Thymus (tissue), 11 donors: ENCODE results near the gene SHH. TPM values are rescaled to one million over a fixed set of nuclear protein-coding genes. Genes with fewer than 3 reads are reported as not detected.

Source experiments
- DNase-seq, 9 donors: peaks; one replicate each; pipeline ENCODE4 v3.0.0-alpha.2; 2013; ENCODE audit warnings: low spot score in 9 of 9, low read depth in 6 of 9, missing footprints in 1 of 9
- H3K27ac ChIP-seq, 2 donors: one replicate each; pipeline ENCODE4 v1.5.1; 2013; ENCODE audit warnings: control low read depth in 1 of 2, low read depth in 1 of 2, low read length in 1 of 2, mild to moderate bottlenecking in 1 of 2, moderate library complexity in 1 of 2
- H3K27me3 ChIP-seq, 2 donors: one replicate each; pipeline ENCODE4 v1.5.1; 2013; ENCODE audit warnings: low read length in 1 of 2; ENCODE audit not compliant: control insufficient read depth in 2 of 2, insufficient read depth in 1 of 2
- H3K36me3 ChIP-seq, 2 donors: one replicate each; pipeline ENCODE4 v1.5.1; 2013; ENCODE audit warnings: low read length in 1 of 2, mild to moderate bottlenecking in 1 of 2, moderate library complexity in 1 of 2; ENCODE audit not compliant: control insufficient read depth in 2 of 2, insufficient read depth in 2 of 2
- H3K4me1 ChIP-seq, 2 donors: one replicate each; pipeline ENCODE4 v1.5.1; 2013; ENCODE audit warnings: low read length in 2 of 2; ENCODE audit not compliant: control insufficient read depth in 2 of 2, insufficient read depth in 2 of 2
- H3K4me3 ChIP-seq, 2 donors: one replicate each; pipeline ENCODE4 v1.5.1; 2013; ENCODE audit warnings: low read length in 2 of 2, control low read depth in 1 of 2, mild to moderate bottlenecking in 1 of 2
- H3K9me3 ChIP-seq, 2 donors: one replicate each; pipeline ENCODE4 v1.5.1; 2013; ENCODE audit warnings: low read length in 1 of 2, mild to moderate bottlenecking in 1 of 2; ENCODE audit not compliant: control insufficient read depth in 2 of 2, insufficient read depth in 1 of 2
- WGBS: extraction: QIAGEN DNeasy Blood & Tissue Kit; methylation state at CpG from one replicate; pipeline ENCODE4 v1.1.7; 2013; 5-methylcytosine and 5-hydroxymethylcytosine counted together
- polyA plus RNA-seq: library from polyadenylated mRNA; stranded (reverse); fragments of 200-250 nt; gene quantifications from one replicate; pipeline ENCODE4 v1.2.3, GENCODE V29; 2013
- total RNA-seq: library from RNA; stranded (reverse); fragments of 120-200 nt; gene quantifications from one replicate; pipeline ENCODE4 v1.2.4, GENCODE V29; 2013
- donor health status: healthy.

SHH gene
- total and polyA plus RNA-seq, 2 donors = 0.05 to 0.09 TPM

DNA sequence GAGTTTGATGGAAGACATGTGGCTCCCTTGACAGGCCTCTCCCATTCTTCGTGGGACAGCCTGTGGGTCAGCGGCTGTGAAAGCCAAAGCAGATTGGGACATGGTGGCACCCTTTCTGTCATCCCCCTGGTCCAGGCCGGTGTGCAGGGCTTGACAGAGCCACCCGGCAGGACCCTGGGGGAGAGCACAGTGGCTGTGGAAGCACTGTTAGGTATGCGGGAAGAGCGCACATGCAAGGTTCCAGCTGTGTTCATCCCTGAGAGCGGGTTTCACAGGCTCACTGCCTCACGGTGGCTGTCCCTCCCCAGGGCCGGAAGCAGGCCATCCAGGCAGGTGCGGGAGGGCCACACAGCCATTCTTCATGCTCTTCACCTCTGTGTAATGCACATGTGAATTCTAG, 29.8 kb downstream of the SHH start:
- 97% methylated on average over 10 of the region's 10 CpGs for WGBS
- H3K27me3 ChIP-seq = peaks cover 11 to 19% of the 10 kb centered on the region in 2 donors
- H3K27ac ChIP-seq = no peak overlapping the region
- H3K9me3 ChIP-seq = no peaks in the 10 kb centered on the region
- DNase-seq = no peak
- no peaks in the 10 kb centered on the region for H3K4me1 ChIP-seq
- H3K4me3 ChIP-seq = no peak overlapping the region
- peaks cover 52 to 55% of the 10 kb centered on the region in 2 donors for H3K36me3 ChIP-seq

DNA sequence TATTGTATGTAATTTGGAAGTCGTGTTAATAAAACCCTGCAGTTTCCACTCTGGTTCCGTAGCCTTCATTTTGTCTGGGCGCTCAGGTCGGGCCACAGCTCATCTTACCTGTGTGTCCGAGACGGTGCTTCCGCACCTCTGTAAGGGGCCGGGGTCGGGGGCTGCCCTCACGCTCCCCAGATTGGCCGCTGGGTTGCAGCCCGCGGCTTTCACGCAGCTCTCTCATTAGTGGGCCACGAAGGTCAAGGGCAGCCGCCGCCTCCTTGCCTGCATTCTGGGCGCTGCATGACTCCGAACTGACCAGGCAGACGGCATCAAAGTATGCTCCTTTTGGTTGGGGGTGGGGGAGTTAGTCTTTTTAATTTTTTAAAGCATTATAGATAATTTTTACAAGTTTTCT, 30.8 kb downstream of the SHH start:
- H3K36me3 ChIP-seq = peaks cover 62 to 65% of the 10 kb centered on the region in 2 donors
- no peaks in the 10 kb centered on the region for H3K9me3 ChIP-seq
- H3K4me3 ChIP-seq = no peak overlapping the region
- H3K27me3 ChIP-seq = peaks cover 6 to 10% of the 10 kb centered on the region in 2 donors
- no peak overlapping the region for H3K27ac ChIP-seq
- H3K4me1 ChIP-seq = no peaks in the 10 kb centered on the region
- no peak for DNase-seq
- WGBS = 98% methylated on average over 20 of the region's 20 CpGs

DNA sequence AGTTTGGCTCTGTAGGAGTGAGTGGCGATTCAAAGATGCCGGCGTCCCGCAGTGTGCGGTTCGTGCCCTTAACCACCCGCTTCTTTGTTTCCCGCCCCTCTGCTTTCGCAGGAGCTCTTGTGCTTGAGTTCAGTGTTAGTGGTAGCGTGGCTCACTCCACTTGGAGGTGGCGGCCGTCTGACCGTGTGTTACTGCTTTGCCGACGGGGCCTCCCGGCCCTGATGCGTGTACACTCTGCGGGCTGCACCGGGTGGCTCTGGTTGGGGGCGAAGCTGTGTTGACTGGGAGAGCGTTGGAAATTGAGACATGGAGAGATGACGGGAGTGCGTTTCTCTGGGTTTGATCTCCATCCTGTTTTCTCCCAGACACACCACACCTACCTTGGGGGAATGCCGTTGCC, 31.4 kb downstream of the SHH start:
- no peaks in the 10 kb centered on the region for H3K4me1 ChIP-seq
- 97% methylated on average over 24 of the region's 24 CpGs for WGBS
- no peaks in the 10 kb centered on the region for H3K9me3 ChIP-seq
- H3K27ac ChIP-seq = no peak overlapping the region
- no peak for DNase-seq
- no peak overlapping the region for H3K4me3 ChIP-seq
- H3K27me3 ChIP-seq = peaks cover 2 to 8% of the 10 kb centered on the region in 2 donors
- H3K36me3 ChIP-seq = peaks cover 67 to 71% of the 10 kb centered on the region in 2 donors

DNA sequence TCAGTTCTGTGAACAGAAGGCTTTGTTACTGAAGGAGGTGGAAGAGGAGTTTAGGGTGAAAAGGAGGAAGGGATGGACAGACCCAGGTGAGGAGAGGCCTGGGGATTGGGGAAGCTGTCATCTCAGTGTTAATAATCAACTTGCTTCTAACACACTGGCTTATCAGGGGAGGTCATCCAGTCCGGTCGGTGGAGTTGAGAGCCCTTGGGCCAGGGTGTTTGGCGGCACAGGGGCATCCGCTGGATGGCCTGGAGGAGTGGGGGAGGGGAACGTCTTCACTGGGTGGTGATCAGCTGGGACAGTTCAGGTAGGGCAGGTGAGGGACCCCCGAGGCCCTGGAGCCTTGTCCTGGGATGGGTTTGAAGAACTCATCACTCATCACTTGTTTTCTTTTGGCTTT, 33.9 kb downstream of the SHH start:
- Histone ChIP-seq H3K27ac (no peak overlapping the region), H3K4me1 (no peaks in the 10 kb centered on the region), H3K4me3 (no peak overlapping the region), H3K27me3 (no peaks in the 10 kb centered on the region), H3K9me3 (no peaks in the 10 kb centered on the region), H3K36me3 (peaks cover 81 to 84% of the 10 kb centered on the region in 2 donors)
- WGBS = 98% methylated on average over 6 of the region's 6 CpGs
- no peak for DNase-seq

DNA sequence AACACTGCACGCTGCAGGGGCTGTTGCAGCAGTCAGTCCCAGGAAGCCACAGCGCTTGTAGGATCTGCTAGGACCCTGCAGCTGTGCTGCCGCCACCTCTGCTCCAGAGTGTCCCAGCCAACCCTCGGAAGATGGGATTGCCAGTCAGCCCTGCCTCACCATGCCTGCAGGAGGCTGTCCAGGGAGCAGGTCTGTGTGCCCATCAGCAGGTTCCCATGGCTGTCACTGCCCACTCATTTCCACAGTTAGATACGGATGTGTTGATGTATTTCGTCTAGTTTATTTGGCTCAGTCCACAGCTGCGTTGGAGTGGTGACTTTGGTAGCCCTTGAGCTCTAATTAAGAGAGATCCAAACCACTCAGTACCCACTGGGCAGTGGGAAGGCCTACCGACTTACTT, 35.7 kb downstream of the SHH start:
- H3K4me3 ChIP-seq = no peak overlapping the region
- H3K4me1 ChIP-seq = no peaks in the 10 kb centered on the region
- no peak for DNase-seq
- no peaks in the 10 kb centered on the region for H3K27me3 ChIP-seq
- WGBS = 95% methylated on average over 8 of the region's 8 CpGs
- H3K9me3 ChIP-seq = no peaks in the 10 kb centered on the region
- no peak overlapping the region for H3K27ac ChIP-seq
- peaks cover 81 to 89% of the 10 kb centered on the region in 2 donors for H3K36me3 ChIP-seq

DNA sequence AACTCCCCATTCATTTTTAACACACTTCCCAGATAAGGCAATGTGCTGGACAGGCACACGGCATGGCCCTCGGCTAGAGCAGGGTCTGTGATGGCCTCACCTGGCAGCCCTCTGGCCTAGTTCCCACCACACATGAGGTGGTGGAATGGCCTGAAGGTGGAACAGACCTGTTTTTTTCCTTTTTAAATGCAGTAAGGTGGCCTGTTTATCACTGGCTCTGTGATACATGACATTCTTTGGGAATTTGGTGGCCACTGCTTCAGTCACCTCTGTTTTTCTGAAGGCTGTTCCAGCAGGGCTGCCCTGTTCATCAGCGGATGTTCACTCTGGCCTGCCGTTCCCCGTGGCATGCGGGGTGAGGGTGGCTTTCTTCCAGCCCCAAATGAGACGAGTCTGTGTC, 36.6 kb downstream of the SHH start:
- no peak for DNase-seq
- Histone ChIP-seq H3K9me3 (no peaks in the 10 kb centered on the region), H3K4me1 (no peaks in the 10 kb centered on the region), H3K4me3 (no peak overlapping the region), H3K36me3 (peaks cover 77 to 90% of the 10 kb centered on the region in 2 donors), H3K27ac (no peak overlapping the region), H3K27me3 (no peaks in the 10 kb centered on the region)
- WGBS = 98% methylated on average over 7 of the region's 7 CpGs

DNA sequence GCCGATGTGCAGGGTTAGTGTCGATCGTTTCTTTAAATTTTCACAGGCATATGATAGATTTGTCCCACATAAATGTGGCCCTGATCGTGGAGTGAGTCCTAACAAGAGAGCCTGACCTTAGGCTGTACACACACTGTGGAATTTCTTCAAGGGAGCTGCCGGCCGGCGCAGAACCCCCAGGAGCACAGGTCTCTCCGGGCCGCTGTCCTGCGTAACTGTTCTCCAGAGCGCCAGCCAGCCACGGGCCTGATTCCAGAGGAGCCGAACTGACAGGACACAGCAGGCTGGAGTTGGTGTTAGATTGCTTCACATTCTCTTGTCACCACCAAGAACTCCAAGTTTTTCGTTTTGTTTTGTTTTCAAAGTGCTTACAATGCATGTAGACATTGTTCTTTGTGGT, 37.3 kb downstream of the SHH start:
- Histone ChIP-seq H3K4me1 (no peaks in the 10 kb centered on the region), H3K27ac (no peak overlapping the region), H3K4me3 (no peak overlapping the region), H3K27me3 (no peaks in the 10 kb centered on the region), H3K36me3 (peaks cover 77 to 90% of the 10 kb centered on the region in 2 donors), H3K9me3 (no peaks in the 10 kb centered on the region)
- WGBS = 94% methylated on average over 14 of the region's 14 CpGs
- no peak for DNase-seq

DNA sequence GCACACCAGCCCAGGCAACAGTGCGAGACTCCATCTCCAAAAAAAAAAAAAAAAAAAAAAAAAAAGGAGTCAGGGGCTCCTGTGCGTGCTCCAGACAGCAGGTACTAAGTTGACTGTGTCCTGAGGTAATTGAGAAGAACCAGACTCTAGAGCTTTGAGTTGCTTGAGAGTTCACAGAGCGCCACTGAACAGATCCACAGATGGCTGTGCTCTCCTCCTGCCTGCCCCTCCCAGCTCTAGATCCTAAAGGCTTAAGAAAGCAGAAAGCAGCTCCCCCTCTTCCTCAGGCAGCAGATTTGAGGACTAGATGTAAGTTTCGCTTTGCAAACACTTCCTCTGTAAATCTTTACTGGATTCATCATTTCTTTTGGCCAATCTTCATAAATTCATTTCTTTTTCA, 38.7 kb downstream of the SHH start:
- Histone ChIP-seq H3K36me3 (peaks cover 79 to 93% of the 10 kb centered on the region in 2 donors), H3K9me3 (no peaks in the 10 kb centered on the region), H3K4me3 (no peak overlapping the region), H3K27ac (no peak overlapping the region), H3K27me3 (no peaks in the 10 kb centered on the region), H3K4me1 (no peaks in the 10 kb centered on the region)
- over 99% methylated on average over 4 of the region's 4 CpGs for WGBS
- no peak for DNase-seq

DNA sequence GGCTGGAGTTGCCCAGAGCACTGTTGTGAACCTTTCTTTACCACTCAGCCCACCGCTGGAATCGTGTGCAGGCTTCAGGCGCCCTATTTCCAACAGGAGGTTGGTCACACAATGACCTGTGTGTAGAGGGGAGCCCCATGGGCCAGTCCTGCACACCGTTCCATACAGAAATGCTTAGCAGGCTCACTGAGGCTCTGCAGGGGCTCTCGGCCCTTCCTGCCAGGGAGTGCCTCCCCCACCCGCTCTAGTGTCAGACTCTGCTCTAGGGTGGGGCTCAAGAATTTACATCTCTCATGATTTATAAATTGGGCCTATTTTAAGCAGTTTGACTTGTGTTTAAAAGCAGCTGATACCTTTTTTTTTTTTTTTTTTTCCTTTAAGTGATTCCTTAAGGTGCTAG, 42.0 kb downstream of the SHH start:
- Histone ChIP-seq H3K4me1 (peaks cover 15 to 28% of the 10 kb centered on the region in 2 donors), H3K27me3 (no peaks in the 10 kb centered on the region), H3K9me3 (no peaks in the 10 kb centered on the region), H3K27ac (no peak overlapping the region), H3K36me3 (peaks cover 63 to 90% of the 10 kb centered on the region in 2 donors), H3K4me3 (no peak overlapping the region)
- WGBS = 97% methylated on average over 6 of the region's 6 CpGs
- DNase-seq = no peak

DNA sequence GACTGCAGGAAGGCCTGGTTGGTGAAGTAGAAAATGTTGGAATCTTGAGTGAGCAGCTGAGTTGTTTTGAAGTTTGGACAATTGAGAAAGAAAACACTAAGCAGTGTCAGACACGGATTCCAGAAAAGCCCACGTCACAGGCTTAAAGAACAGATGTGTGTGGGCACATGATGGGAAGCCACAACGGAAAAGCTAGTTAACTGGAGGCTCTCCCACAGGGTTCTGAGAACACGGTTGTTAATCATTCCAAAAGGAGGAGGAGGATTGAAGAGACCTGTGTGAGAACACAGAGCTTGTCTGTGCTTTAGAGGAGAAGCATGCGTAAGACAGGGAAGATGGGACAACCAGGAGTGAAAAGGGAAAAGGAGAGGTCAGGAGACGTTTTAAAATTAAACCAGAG, 42.6 kb downstream of the SHH start:
- no peak overlapping the region for H3K4me3 ChIP-seq
- H3K4me1 ChIP-seq = peaks cover 16 to 33% of the 10 kb centered on the region in 2 donors
- no peak for DNase-seq
- H3K27ac ChIP-seq = no peak overlapping the region
- H3K36me3 ChIP-seq = peaks cover 58 to 90% of the 10 kb centered on the region in 2 donors
- WGBS = 98% methylated on average over 6 of the region's 6 CpGs
- no peaks in the 10 kb centered on the region for H3K27me3 ChIP-seq
- no peaks in the 10 kb centered on the region for H3K9me3 ChIP-seq
